Bronchial epithelial cell (primary cell): ENCODE results near the gene SLC46A1. TPM values are rescaled to one million over a fixed set of nuclear protein-coding genes. Genes with fewer than 3 reads are reported as not detected.

Experiments
- DNase-seq: peaks from one replicate; pipeline ENCODE4 v3.0.0-alpha.2; 2010; ENCODE audit warnings: low read depth
- FAIRE-seq: peaks from 2 replicates; lab custom pipeline; 2011; peaks lifted over from hg19 to GRCh38; lab: Jason Lieb, UNC
- H3K27me3 ChIP-seq: 2 replicates; pipeline ENCODE4 v1.5.1; 2011; ENCODE audit warnings: low read length; ENCODE audit not compliant: control insufficient read depth, insufficient read depth
- H3K36me3 ChIP-seq: 2 replicates; pipeline ENCODE4 v1.5.1; 2011; ENCODE audit warnings: low read length; ENCODE audit not compliant: control insufficient read depth, insufficient read depth
- H3K4me3 ChIP-seq: 2 replicates; pipeline ENCODE4 v1.5.1; 2011; ENCODE audit warnings: mild to moderate bottlenecking, low read depth, low read length, control low read depth
- total RNA-seq: library from RNA; depleted of rRNA; stranded (reverse); fragments of >200 nt; gene quantifications from 2 replicates; pipeline ENCODE4 v1.2.1, GENCODE V29; 2014
- TF ChIP-seq, protein P1 (sequence below): IDR thresholded peaks from 2 replicates; pipeline ENCODE4 v1.5.1; 2011; ENCODE audit warnings: mild to moderate bottlenecking, moderate library complexity, low read length, control low read depth, inconsistent platforms; ENCODE audit not compliant: insufficient read depth, severe bottlenecking

Gene SLC46A1
- total RNA-seq, 1 donor from 2014 or later, result 5.0 TPM

DNA sequence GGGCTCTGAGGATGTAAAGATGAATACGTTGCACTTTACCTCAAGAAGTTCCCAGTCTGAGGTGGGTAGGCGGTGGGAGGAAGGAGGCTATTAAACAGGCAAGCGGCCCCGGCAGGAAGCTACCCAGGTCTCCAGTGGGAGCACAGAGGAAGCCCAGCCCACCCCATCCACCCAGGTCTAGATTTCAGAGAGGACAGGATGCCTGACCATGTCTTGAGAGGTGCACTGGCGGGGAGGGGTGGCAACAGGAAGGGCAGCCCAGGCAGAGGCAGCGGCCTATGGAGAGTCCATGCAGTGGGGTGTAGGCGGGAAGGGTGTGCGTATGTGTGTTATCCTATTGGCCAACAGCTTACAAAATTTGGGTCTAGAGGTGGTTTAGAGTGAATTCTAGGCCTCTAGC lies 20.6 kb downstream of the SLC46A1 start:
- TF ChIP-seq, protein P1, sequence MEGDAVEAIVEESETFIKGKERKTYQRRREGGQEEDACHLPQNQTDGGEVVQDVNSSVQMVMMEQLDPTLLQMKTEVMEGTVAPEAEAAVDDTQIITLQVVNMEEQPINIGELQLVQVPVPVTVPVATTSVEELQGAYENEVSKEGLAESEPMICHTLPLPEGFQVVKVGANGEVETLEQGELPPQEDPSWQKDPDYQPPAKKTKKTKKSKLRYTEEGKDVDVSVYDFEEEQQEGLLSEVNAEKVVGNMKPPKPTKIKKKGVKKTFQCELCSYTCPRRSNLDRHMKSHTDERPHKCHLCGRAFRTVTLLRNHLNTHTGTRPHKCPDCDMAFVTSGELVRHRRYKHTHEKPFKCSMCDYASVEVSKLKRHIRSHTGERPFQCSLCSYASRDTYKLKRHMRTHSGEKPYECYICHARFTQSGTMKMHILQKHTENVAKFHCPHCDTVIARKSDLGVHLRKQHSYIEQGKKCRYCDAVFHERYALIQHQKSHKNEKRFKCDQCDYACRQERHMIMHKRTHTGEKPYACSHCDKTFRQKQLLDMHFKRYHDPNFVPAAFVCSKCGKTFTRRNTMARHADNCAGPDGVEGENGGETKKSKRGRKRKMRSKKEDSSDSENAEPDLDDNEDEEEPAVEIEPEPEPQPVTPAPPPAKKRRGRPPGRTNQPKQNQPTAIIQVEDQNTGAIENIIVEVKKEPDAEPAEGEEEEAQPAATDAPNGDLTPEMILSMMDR, result no peak
- Histone ChIP-seq H3K36me3 (no peaks in the 10 kb centered on the region), H3K4me3 (no peak overlapping the region), H3K27me3 (peaks cover 6% of the 10 kb centered on the region)
- FAIRE-seq (no peak), DNase-seq (no peak)

DNA sequence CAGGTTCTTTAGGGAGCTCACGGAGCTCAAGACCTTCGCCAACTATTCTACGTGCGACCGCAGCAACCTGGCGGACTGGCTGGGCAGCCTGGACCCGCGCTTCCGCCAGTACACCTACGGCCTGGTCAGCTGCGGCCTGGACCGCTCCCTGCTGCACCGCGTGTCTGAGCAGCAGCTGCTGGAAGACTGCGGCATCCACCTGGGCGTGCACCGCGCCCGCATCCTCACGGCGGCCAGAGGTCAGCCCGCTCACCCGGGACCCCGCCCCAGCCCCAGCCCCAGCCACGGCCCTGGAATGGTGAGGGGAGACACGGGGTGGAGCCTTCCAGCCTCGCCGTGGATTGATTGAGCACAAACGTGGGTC lies 21.0 kb downstream of the SLC46A1 start:
- peaks cover 6% of the 10 kb centered on the region for H3K27me3 ChIP-seq
- DNase-seq, result no peak
- TF ChIP-seq, protein P1, result no peak
- H3K36me3 ChIP-seq, result no peaks in the 10 kb centered on the region
- peak overlapping the region; percentile 36 for H3K4me3 ChIP-seq
- FAIRE-seq, result no peak

DNA sequence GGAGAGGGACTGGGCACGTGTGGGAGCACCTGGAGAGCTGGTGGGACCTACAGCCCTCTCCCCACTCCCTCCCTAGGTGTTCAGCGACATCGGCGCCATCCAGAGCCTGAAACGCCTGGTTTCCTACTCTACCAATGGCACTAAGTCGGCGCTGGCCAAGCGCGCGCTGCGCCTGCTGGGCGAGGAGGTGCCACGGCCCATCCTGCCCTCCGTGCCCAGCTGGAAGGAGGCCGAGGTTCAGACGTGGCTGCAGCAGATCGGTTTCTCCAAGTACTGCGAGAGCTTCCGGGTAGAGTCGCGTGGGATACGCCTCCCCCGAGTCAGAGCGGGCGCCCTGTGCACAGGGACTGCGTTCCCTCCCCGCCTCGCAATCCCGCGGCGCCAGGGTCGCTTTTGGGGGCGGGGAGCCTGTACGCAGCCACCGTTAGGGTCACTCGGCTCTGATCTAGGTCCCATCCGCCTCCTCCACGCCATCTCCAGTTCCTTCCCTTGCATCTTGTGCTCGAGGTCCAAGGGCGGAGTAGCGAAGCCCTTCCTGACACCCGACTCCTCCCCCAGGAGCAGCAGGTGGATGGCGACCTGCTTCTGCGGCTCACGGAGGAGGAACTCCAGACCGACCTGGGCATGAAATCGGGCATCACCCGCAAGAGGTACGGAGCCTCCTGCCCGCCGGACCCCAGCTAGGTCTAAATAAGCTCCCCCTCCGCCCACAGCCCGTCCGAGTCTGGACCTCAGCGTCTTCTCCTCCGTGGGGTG lies 21.6 kb downstream of the SLC46A1 start:
- Histone ChIP-seq H3K27me3 (peaks cover 6% of the 10 kb centered on the region), H3K4me3 (peak overlapping the region; percentile 36), H3K36me3 (no peaks in the 10 kb centered on the region)
- FAIRE-seq, result no peak
- peak; percentile 21 for DNase-seq
- TF ChIP-seq, protein P1, result no peak

DNA sequence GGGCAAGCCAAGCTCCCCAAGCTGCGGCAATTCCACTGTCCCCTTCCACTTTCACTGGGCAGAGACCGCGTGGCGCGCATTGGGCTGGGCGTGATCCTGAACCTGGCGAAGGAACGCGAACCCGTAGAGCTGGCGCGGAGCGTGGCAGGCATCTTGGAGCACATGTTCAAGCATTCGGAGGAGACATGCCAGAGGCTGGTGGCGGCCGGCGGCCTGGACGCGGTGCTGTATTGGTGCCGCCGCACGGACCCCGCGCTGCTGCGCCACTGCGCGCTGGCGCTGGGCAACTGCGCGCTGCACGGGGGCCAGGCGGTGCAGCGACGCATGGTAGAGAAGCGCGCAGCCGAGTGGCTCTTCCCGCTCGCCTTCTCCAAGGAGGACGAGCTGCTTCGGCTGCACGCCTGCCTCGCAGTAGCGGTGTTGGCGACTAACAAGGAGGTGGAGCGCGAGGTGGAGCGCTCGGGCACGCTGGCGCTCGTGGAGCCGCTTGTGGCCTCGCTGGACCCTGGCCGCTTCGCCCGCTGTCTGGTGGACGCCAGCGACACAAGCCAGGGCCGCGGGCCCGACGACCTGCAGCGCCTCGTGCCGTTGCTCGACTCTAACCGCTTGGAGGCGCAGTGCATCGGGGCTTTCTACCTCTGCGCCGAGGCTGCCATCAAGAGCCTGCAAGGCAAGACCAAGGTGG lies 24.7 kb downstream of the SLC46A1 start:
- peak; percentile 25 for DNase-seq
- peaks cover 6% of the 10 kb centered on the region for H3K27me3 ChIP-seq
- TF ChIP-seq, protein P1, result peak; percentile 68
- no peak overlapping the region for H3K4me3 ChIP-seq
- no peak for FAIRE-seq
- no peaks in the 10 kb centered on the region for H3K36me3 ChIP-seq

DNA sequence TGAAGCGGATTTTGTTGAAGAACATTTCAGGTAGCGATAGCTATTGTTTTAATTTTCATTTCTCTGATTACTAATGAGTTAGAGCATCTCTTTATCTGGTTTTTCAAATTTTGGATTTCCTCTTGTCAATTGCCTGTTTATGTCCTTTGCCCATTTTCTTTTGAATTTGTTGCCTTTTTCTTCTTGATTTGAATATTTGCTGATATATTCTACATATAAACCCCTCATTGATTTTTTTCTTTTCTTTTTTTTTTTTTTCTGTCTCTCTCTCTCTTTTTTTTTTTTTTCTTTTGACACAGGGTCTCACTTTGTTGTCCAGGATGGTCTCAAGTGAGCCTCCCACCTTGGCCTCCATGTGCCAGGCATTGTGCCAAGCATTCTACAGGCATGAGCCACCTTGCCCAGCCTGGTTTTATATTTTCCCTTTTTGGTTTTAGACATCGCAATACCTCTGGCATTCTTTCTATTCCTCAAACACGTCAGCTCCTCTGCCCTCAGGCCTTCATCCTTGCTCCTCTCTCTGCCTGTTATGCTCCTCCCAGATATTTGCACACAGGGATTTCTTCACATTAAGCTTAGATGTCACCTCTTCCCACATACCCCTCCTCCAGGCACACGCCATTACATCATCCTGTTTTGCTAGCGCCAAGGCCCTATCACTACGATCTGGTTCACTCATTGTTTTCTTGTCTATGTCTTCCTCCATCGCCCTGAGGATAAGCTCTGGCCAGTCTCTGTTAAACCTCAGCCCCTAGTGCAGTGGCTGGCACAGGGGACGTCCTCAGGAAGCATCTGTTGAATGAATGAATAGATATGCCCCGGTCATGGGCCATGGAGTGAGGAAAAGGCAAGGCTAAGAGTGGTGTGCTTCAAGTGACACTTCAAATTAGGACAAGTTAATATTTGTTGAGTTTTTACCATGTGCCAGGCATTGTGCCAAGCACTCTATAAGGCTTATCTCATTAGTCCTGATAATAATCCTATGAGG lies 25.9 kb downstream of the SLC46A1 start:
- Histone ChIP-seq H3K27me3 (peaks cover 6% of the 10 kb centered on the region), H3K36me3 (no peaks in the 10 kb centered on the region), H3K4me3 (no peak overlapping the region)
- peak; percentile 98 for DNase-seq
- FAIRE-seq, result peak; percentile 80
- TF ChIP-seq, protein P1, result no peak
